NCI-H2171 treated with DMSO at 0.1 percent for 48 hours (cell line): ENCODE results near the gene GALNT9.
"Not testable (repeated sequence)": the region's sequence is repeated elsewhere in the genome, so short reads cannot be mapped to it uniquely, and the experiment has no call there.

ENCODE experiments used
- DNase-seq: peaks from one replicate; lab custom pipeline; 2025; lab: John Stamatoyannopoulos, UW

GALNT9 gene

DNA sequence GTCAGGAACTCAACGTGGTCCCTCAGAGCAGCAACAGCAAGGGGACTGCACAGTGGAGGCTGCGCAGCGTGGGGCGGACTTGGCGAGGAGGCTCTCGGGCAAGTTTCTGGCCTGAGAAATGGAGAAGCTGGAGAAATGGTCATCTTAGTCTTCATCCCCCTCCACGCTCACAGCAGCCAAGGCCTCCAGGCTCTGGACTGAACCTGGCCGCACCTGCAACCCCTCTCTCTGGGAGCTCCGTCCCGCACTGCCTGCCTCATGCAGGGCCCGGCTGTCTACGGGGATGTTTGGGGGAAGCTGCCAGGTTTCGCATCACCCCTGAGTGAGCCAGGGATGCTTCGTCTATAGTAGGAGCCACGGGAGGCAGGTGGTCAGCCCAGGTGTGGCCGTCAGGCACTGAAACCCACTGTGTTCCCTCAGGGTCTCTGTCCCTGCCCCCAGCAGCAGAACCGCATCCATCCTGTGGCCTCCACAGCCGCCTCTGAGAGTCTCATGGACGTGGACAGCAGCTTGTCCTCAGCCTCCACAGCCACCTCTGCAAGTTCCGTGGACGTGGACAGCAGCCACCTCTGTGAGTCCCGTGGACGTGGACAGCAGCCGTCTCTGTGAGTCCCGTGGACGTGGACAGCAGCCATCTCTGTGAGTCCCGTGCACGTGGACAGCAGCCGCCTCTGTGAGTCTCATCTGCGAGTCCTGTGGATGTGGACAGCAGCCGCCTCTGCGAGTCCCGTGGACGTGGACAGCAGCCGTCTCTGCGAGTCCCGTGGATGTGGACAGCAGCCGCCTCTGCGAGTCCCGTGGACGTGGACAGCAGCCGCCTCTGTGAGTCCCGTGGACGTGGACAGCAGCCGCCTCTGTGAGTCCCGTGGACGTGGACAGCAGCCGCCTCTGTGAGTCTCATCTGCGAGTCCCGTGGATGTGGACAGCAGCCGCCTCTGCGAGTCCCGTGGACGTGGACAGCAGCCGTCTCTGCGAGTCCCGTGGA is 29.1 kb upstream of the GALNT9 start:
- not testable (repeated sequence) for DNase-seq

DNA sequence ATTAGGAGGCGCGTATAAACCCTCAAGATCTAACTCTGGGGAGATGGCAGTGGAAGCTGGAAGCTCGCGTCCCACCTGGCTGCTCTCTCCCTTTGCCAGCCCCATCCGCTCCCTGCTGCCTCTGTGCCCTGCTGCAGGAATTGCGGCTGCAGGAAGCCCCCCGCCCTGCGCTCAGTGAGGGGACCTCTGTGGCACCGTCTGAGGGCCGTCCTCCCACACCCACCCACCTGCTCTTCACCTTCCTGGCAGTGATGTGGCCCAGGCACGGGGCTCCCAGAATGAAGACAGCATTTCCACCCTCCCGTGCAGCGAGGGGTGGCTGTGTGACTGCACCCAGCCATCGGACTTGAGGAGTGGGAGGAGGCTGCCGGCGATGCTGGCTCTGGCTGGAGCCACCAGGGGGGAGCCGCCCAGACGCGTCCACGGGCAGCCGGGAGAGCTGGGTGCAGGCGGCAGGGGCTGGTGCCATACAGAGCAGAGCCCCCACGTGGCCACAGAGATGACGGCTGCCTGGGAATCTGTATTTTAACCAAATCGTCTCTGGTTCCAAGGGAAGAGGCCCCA is 28.3 kb upstream of the GALNT9 start:
- DNase-seq = peak; percentile 29

DNA sequence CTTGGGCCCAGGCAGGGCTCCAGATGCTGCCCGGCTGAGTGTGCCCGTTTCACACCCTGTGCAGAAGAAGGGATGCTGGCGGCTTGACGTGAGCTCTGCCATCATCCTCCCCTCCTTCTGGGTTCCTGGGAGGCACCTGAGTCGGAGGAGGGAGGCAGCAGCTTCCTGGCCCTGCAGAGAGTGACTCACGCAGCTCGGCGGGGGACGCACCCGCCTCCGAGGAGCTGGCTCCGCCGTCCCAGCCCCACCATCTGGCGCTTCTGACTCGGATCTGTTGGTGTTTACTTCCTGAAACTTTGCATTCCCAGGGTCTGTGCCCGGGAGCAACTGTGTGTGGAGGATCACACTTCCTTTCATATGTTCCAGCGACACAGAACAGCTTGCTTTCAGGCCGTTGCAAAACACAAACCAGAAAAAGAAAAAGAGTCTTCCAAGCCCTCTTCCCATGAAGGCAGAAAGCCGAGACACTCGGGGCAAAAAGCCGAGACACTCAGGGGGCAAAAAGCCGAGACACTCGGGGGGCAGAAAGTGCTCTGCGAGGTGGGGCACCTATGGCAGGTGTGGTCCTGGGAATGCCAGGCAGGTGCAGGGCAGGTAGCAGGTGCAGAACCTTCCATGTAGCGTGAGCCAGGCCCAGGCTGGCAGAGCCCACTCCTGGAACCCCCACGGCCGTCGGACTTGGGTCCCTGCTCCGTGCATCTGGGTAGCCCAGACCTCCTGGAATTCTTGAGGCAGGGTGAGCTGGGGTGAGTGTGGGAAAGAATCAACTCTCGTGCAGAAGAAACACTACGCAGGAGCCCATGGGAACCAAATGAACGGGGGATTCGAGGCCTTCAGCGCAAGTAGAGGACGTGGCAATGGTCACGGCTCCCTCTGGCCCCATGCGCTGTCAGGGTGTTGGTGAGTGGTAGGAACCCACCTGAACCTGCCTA is 27.6 kb upstream of the GALNT9 start:
- DNase-seq = peak; percentile 96

DNA sequence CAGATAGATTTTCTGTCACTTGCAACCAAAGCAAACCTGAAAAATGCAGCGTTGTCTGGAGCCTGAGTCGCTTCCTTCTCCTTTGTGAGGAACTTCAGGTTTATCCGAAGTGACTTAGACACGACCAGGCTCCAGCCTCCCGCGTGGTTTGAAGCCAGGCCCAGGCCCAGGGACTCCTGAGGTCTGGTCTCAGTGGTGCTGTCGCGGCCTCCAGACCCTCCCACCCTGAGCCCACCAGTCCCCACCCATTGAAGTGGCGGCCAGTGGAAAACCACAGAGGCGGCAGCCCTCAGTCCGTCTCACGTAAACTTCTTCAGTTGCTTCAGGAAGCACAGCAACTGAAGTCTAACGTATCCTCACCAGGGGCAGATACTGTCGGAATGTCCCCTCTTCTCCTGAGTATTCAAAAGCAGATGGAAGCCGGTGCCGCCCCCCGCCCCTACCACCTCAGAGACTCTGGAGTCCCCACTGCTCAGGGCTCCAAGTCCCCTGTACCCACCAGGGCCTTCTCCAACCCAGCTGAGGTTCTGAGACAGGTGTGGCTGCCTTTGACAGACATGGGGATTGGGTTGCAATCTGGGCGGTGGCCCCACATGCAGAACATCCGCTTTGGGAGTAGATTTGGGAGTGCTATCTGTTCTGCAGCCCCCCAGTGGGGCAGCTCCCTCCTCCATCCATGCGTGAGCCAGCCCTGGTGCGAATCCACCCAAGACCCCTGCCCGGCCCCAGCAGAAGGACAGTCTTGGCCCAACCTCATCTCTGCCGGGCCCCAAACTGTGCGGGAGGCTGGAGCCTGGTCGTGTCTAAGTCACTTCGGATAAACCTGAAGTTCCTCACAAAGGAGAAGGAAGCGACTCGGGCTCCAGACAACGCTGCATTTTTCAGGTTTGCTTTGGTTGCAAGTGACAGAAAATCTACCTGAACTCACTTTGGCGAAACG is 26.6 kb upstream of the GALNT9 start:
- DNase-seq = no peak

DNA sequence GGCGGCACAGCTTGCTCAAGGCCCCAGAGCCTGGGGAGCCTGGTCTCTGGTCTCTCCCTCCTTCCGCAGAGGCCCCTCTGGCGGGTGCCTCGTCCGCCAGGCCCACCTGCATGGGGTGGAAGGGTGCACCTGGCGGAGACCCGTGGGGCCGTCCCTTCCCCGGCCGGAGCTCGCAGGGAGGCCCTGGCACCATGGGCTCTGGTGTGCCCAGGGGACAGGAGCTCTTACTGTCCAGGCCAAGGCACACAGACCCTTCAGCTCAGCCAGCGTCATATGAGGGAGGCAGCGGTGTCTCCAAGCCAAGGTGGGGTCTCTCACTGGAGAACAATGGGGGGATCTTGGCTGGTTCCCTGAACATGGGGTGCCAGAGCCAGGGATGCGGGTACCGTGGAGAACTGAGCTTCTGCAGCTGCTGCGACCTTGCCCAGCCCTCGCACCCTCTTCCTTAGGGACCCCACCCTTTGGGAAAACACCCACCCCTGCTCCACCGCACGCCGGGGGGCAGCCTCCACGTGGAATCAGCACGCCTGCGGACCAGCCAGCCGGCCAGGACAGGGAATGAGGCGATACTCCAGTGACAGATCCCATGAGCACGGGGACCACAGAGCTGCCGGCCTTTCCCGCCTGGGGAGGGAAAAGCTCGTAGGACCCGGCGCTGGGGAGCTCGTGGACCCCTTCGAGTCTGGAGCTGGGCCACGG is 25.7 kb upstream of the GALNT9 start:
- DNase-seq = no peak

DNA sequence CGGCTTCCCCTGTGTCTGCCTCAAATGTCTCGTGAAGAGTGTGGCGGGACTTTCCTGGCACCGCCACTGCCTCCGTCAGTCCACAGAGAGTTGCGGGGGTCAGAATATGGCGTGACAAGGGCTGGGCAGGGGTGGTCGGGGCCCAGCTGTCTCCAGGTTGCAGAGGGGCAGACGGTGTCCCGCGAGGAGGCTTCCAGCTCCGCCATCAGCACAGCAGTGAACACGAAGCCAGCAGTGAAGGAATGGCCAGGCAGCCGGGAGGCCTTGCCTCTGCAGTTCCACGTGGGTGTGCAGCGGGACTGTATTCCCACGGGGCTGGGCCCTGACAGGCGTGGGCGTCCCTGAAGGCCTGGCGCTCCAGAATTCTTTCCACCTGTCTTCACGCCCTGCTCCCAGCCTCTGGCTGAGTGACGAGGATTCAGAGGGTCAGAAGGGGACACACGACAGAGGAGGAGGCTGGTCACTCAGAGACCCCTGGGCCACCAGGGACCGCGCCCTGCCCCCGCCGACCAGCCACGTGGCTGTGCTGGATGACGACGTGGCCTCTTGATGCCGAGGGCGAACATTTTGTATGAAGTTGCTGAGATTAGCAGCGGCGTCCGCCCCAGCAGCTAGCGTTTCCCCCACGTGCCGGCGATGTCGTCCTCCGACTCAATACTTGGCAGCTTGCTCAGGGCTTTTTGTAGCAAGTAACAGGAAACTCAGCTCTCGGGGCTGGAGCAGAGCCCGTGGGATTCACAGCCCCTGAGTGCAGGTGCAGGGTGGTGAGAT is 25.0 kb upstream of the GALNT9 start:
- no peak for DNase-seq

DNA sequence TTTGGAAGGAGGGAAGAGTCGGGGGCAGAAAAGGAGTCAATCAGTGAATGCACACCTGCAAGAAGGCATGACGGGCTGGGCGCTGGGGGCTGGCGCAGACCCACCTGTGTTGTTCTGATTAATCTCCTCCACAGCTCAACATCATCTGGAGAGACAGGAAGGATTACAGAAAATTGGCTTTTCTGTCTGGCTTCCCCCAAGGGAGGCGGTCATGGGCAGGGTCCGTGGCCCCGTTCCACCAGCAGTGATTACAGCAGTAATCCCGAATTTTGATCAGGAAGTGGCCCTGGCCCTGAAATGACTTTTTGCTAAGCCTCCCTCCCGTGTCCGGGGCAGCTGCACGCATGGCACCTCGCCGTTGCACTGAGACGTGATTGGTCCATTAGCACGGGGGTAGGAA is 24.4 kb upstream of the GALNT9 start:
- no peak for DNase-seq

DNA sequence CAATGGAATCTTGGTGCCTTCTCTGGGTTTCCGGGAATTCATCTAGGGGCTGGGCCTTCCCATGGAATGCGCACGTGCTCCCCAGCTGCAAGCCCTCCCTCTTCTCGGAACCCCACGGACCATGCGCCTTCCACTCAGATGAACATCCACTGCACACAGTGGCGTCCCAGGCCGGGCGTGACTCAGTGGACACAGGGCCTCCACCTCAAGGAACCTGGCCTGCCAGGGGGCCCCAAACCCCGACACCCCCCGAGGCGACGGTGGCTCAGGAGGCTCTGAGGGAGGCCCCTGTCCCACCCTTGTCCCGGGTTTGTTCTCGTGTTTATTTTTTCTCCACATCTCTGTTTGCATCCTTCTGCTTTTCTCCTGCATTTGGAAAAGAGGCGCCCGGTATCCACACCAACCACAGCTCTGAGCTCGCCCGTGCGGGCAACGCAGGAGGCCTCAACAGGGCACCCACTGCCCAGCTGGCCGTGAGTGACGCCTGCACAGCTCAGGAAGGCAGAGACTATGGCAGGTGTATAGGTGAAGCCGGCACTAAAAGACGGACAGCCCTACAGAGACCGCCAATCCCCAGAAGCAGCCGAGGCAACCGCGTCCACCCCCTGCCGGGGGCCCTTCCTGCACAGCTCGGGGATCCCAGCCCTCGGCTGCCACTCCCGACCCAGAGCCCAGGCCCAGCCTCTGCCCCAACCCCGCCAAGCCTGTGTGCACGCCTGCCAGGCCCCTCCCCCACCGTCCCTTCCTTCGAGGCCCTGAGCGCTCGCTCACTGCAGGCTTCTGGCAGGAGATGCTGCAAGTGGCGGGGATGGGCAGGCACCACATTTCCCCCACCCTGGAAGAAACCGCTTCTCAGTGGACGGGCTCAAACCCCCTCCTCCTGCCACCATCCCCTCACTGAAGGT is 23.8 kb upstream of the GALNT9 start:
- no peak for DNase-seq

DNA sequence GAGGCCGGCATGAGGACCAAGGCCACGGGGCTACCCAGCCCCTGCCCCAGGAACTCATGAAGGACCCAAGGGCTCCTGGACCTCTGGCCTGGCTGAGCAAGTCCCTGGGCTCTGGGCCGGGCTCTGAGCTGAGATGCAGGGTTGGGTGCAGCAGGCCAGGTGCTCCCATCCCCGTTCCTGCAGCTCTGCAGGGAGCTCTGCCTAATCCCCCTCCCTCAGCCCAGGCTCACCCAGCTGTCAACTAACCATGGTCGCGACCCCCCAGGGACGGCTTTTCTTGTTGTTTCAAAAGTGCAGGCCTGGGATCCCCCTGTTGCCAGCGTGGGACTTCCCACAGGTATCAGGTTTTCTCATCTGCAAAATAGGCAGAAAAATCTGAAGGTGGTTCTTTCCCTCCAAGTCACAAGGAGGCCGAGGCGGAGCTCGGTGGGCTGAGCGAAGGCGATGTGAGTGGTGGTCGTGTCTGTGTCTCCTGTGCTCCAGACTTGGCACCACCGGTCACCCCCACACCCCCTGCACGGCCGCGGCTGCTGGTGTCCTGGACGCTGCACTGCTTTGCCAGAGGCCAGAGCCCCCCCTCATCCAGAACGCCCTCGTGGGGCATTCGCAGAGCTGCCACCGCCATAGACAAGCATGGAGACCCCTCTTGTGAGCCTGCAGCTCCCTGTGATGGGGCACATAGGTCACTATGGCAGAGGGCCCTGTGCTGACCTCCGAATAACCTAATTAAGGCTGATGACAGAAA is 22.5 kb upstream of the GALNT9 start:
- peak; percentile 47 for DNase-seq

DNA sequence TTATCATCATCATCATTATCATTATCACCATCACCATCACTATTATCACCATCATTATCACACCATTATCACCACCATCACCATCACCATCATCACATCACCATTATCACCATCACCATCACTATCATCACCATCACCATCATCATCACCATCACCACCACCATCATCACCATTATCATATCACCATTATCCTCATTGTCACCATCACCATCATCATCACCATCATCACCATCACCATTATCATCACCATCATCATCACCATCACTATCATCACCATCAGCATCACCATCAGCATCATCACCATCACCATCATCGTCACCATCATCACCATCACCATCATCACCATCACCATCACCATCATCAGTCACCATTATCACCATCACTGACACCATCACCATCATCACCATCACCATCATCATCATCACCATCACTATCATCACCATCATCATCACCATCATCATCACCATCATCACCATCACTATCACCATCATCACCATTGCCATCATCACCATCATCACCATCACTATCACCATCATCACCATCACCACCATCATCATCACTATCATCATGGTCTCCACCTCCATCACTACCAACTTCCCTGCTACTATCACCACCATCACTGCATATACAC is 20.2 kb upstream of the GALNT9 start:
- no peak for DNase-seq

DNA sequence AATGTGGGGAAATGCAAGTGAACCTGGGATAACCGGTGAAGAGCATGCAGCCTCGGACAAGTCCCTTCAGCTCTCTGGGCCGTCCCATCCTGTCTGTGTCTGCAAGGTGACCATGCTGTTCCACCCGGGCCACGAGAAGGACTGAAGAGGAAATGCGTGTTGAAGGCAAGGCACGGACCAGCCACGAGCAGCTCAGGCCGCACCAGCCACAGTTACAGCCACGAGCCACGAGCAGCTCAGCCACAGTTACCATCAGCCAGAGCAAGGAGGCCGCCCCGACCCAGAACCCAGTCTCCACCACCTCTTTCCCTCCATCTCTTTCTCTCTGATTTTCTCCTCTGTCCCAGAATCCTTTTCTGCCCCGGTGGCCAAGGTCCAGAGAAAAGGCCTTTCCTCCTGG is 18.8 kb upstream of the GALNT9 start:
- DNase-seq = no peak

DNA sequence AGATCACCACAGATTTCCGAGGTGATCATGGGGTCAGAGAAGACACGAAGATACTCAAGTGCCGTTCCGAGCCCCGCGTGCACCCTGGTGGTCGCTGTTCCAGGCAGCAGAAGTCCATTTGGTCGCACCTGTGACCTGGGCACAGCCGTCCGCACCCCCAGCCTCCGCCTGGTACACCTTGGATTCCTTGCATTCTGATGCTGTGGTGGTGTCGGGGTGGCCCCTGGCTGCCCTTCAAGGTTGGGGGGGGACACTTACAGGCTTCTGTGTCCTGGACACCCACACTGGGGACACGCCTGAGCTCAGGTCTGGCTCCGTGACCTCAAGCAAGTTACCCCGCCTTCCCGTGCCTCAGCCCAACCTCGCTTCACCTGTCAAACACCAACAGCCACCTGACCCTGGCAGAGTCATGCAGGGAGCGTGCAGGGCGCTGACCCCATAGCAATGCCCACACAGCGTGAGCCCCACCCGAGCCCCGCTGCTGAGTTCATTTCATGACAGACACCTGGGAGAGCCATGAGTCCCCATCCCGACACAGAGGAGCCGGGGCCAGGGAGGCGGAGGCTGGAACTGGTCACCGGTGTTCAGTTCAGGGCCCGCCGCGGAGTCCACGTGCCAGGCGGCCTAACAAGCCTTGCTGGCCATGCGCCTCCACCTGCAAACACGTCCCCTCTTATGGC is 17.9 kb upstream of the GALNT9 start:
- no peak for DNase-seq

DNA sequence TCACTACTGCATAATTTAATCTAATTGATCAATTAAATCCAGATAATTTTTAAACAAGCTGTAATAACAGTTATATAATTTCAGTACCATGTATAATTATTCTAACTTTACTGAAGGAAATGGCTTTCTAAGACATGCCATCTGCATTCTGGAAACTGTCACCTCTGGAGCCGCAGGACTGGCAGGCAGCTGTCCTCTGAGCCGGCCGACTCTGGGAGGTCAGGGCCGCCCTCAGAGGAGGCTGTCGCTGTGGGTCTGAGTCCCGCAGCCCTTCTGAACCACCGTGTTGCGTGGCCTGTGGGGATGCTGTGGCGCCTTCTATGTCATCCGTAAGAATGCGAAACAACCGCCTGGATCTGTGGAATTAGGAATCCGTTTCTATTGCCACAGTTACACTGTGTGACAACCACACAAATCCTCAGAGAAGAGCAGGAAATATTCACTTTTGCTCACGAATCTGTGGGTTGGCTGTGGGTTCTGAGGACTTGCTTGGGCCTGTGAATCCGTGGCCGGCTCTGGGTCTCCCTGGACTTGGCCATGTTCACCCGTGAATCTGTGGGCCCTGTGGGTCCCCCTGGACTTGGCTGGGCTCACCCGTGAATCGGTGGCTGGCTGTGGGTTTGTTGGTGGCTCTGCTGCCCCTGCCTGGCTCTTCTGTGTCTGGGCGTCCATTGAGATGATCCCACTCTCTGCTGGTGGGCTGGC is 17.2 kb upstream of the GALNT9 start:
- DNase-seq = no peak

DNA sequence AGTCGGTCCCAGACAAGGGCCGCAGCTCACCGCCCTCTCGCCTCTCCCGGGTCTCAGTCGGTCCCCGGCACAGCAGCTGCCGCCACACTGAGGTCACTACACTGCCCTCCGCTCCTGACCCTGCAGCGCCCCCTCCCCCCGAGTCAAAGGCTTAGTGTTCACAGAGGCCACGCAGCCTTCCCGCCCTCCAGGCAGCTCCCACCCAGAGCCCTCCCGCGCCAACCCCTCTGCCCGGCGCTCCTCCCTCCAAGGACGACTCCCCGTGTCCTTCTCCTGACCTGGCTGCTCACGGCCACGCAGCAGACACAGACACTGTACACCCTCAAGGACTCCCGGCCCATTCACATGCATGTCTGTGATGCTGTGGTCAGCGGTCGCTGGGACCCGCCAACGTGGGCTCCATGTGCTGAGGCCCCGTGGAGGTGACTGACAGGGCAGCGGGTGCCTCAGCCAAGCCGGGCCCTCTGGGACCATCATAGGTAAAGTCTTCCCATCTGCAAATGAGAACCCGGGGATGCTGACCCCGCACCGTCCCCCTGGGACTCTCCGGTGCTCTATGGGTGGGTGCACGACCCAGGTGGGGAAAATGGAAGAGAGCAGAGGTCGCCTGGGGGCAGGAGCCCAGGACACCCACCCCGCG is 16.3 kb upstream of the GALNT9 start:
- no peak for DNase-seq

DNA sequence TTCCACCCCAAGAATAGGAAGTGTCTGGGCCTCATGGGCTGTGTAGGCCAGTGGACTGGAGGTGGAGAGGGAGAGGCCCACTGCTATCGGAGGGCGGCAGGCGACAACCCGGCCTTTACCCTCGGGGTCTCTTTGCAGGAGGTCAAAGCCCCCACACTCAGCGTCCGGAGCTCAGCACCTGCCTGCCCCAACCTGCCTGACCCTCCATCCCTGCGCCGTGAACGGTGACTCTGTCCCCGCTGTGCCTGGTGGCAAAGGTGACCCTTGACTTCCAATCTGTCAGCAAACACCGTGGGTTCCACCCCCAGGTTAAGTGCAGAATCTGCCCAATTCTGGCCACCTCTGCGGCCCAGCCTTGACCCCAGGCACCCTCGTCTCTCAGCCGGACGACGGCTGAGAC is 15.7 kb upstream of the GALNT9 start:
- no peak for DNase-seq

DNA sequence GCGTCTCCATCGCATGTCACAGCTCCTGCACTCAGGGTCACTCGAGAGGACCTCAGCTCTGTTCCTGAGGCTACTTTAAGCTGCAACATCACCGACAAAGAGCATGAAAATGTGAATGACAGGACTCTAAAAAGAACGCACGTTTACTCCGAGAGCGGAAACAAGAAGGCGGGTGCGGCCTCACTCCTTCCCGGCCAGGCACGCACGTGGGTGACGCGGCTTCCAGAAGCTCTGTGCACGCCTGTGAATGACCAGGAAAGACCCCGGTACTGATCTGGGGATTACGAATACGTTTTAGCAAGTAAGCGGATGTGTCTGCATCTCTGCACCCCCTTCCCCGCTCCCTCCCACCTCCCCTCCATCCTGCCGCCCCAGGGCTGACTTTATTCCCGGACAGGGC is 15.2 kb upstream of the GALNT9 start:
- no peak for DNase-seq
